Transverse colon (tissue), 4 donors: ENCODE data around the gene GAS2L1. TPM values are rescaled to one million over a fixed set of nuclear protein-coding genes. Genes with fewer than 3 reads are reported as not detected.
"Not testable (repeated sequence)": the region's sequence is repeated elsewhere in the genome, so short reads cannot be mapped to it uniquely, and the experiment has no call there.

ENCODE experiments used
- DNase-seq: peaks from one replicate; pipeline ENCODE4 v3.0.0-alpha.2; 2019
- H3K27ac ChIP-seq, 4 donors: fragments of 200-600 bp; sonication (generic); 2 replicates each; pipeline ENCODE4 v1.5.1; 2016 to 2018; ENCODE audit warnings: inconsistent platforms in 4 of 4
- H3K27me3 ChIP-seq: fragments of 200-600 bp; sonication (generic); 2 replicates; pipeline ENCODE4 v1.5.1; 2017; ENCODE audit warnings: inconsistent platforms
- H3K36me3 ChIP-seq, 4 donors: fragments of 200-600 bp; sonication (generic); 2 replicates each; pipeline ENCODE4 v1.5.1; 2017 to 2019; ENCODE audit warnings: inconsistent platforms in 4 of 4
- H3K4me1 ChIP-seq, 4 donors: fragments of 200-600 bp; sonication (generic); 2 replicates each; pipeline ENCODE4 v1.5.1; 2017 to 2020; ENCODE audit warnings: inconsistent platforms in 4 of 4
- H3K4me3 ChIP-seq, 4 donors: fragments of 200-600 bp; sonication (generic); 1 replicate in 1 of 4; 2 replicates in 3 of 4; pipeline versions ENCODE4 v1.5.1 to v1.6.1; 2017 to 2019; ENCODE audit warnings: inconsistent platforms in 4 of 4
- H3K9me3 ChIP-seq, 2 donors: fragments of 200-600 bp; sonication (generic); 2 replicates each; pipeline ENCODE4 v1.5.1; 2017 to 2019; ENCODE audit warnings: inconsistent platforms in 2 of 2
- CTCF ChIP-seq, 5 experiments: fragments of 200-600 bp in 3 of 5; fragments of 450-650 bp in 2 of 5; sonication (generic) in 3 of 5; IDR thresholded peaks; 1 replicate in 2 of 5; 2 replicates in 3 of 5; pipeline ENCODE4 v1.5.1; 2016 to 2017; ENCODE audit warnings: antibody characterized with exemption in 5 of 5, inconsistent platforms in 3 of 5, mild to moderate bottlenecking in 2 of 5, moderate library complexity in 1 of 5
- EP300 ChIP-seq: sonication (generic); formaldehyde crosslinking; IDR thresholded peaks from one replicate; pipeline ENCODE4 v1.6.1; 2017; ENCODE audit warnings: antibody characterized with exemption, low read depth
- POLR2A ChIP-seq: fragments of 450-650 bp; IDR thresholded peaks from one replicate; pipeline ENCODE4 v1.6.1; 2016; ENCODE audit warnings: antibody characterized with exemption, mild to moderate bottlenecking, moderate library complexity
- POLR2AphosphoS5 ChIP-seq, 3 donors: sonication (generic); formaldehyde crosslinking; IDR thresholded peaks; one replicate each; pipeline ENCODE4 v1.6.1; 2016; ENCODE audit warnings: antibody characterized with exemption in 3 of 3
- WGBS, 2 donors: methylation state at CpG; one replicate each; pipeline ENCODE4 v1.1.5; 2018; ENCODE audit warnings: low coverage in 1 of 2; 5-methylcytosine and 5-hydroxymethylcytosine counted together
- in situ Hi-C, 4 donors: fragments of 200-750 bp; cut with MboI; loops; one replicate each; pipeline versions ENCODE4 v1.15.0 to v1.15.1; 2017; ENCODE audit warnings: low sequenced_read_pairs in 3 of 4, low pct_ligation_motif_present in 1 of 4, low pct_unique_long_range_greater_than_20kb in 1 of 4
- intact Hi-C: fragments of 100-400 bp; cut with DNase I; formaldehyde crosslinking; loops from one replicate; pipeline ENCODE4 v1.15.1; 2023; ENCODE audit warnings: low total_unique reads
- total RNA-seq, 4 donors: library from RNA; depleted of rRNA; stranded (reverse); fragments of >200 nt; gene quantifications; one replicate each; pipeline ENCODE4 v1.1.0, GENCODE V29; 2016

GAS2L1 gene
- total RNA-seq, 4 donors from 2014 or later: 21.1 to 81.0 (median 43.6) TPM

DNA sequence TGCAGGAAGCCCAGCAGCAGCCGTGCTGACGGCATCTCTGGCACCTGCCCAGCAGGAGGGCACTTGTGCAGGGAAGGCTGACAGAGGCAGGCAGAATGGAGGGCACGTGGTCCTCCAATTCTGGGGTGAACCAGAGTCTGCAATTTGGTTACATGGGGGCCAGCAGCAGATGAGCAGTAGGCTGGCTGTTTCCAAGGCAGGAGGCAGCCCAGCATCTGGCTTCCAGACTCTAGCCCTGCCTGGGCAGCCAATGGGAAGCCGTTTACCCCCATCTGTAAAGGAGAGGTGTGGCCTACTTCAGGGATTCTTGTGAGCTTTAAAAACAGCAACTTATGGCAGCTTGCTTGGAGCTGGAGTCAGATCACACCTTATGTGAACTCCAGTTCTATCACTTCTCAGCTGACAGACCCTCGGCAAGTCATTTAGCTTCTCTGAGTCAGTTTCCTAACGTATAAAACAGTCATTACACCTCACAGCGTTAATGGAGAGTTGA lies 36.9 kb downstream of the GAS2L1 start:
- peak overlapping the region; percentile 3 to 69 (median 30) for H3K27ac ChIP-seq
- WGBS, 2 donors: 65% methylated on average over 7 of the region's 7 CpGs; no CpG with 5 or more reads in 1 of the 2 donors
- no peaks in the 10 kb centered on the region for H3K27me3 ChIP-seq
- in situ Hi-C loops: no loop called here
- DNase-seq: no peak
- no peaks in the 10 kb centered on the region for H3K9me3 ChIP-seq
- no peak for TF ChIP-seq CTCF (IDR thresholded peaks at IDR 0.05)
- no peak for TF ChIP-seq POLR2AphosphoS5 (IDR thresholded peaks at IDR 0.05)
- no peak for TF ChIP-seq POLR2A
- no peak for TF ChIP-seq EP300
- peaks cover 0 to 7% (median 4%) of the 10 kb centered on the region in 4 donors for H3K4me1 ChIP-seq
- H3K4me3 ChIP-seq: no peak overlapping the region
- peaks cover 0 to 48% (median 14%) of the 10 kb centered on the region in 4 donors for H3K36me3 ChIP-seq
- intact Hi-C loops: no loop called here

DNA sequence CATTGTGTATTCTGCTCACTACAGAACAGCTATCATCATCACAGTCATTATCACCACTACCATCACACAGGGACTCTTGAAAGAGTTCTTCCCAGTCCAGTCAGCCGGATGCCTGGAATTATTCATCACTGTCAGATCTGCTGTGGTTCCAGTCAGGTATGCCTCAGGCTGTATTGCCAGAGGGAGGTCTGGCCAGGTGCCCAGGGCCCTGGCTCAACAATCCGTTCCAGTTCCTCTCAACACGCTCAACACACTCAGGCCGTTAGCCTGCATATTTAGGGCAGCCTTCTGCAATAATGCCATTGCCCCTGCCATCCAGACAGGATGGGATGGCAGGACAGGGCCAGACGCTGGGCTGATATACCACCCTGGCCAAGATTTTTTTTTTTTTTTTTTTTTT lies 37.7 kb downstream of the GAS2L1 start:
- in situ Hi-C loops: no loop called here
- Histone ChIP-seq H3K9me3 (no peaks in the 10 kb centered on the region), H3K4me3 (no peak overlapping the region), H3K27me3 (no peaks in the 10 kb centered on the region), H3K36me3 (peaks cover 0 to 48% (median 16%) of the 10 kb centered on the region in 4 donors), H3K4me1 (peaks cover 0 to 7% (median 4%) of the 10 kb centered on the region in 4 donors), H3K27ac (peak overlapping the region in 2 of 4 donors; percentile 51 to 69)
- TF ChIP-seq EP300 (no peak), POLR2AphosphoS5 (IDR thresholded peaks at IDR 0.05) (peak in 2 of 3 donors; percentile 58 to 60)
- WGBS, 2 donors: 63 to 65% methylated on average over 3 to 5 of the region's 5 CpGs
- DNase-seq: peak; percentile 45
- intact Hi-C loops: no loop called here

DNA sequence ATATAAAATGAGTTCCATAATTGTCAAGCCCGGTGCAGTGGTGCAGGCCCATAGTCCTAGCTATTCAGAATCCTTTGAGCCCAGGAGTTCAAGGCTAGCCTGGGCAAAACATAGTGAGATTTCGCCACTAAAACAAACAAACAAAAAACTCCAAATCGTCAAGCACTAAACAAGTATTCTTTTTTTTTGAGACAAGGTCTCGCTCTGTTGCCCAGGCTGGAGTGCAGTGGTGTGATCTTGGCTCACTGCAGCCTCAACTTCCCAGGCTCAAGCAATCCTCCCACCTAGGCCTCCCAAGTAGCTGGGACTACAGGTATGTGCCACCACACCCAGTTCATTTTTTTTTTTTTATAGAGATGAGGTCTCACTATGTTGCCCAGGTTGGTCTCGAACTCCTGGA lies 38.4 kb downstream of the GAS2L1 start:
- H3K27ac ChIP-seq: peak overlapping the region in 3 of 4 donors; percentile 44 to 69 (median 51)
- intact Hi-C loops, H3K27me3 ChIP-seq, H3K4me3 ChIP-seq, in situ Hi-C loops, H3K4me1 ChIP-seq, DNase-seq, H3K9me3 ChIP-seq: not testable (repeated sequence)
- H3K36me3 ChIP-seq: peaks cover 0 to 45% (median 18%) of the 10 kb centered on the region in 4 donors
- 92 to 94% methylated on average over 5 of the region's 5 CpGs for WGBS, 2 donors

GRCh38 chr22:29345932-29346331 lies 39.5 kb downstream of the GAS2L1 start:
- no peak for DNase-seq
- peaks cover 0 to 7% (median 4%) of the 10 kb centered on the region in 4 donors for H3K4me1 ChIP-seq
- no peak overlapping the region for H3K4me3 ChIP-seq
- intact Hi-C loops (no loop called here), in situ Hi-C loops (no loop called here)
- no peak for TF ChIP-seq POLR2A
- no peak for TF ChIP-seq EP300
- no peak for TF ChIP-seq POLR2AphosphoS5 (IDR thresholded peaks at IDR 0.05)
- no peak for TF ChIP-seq CTCF (IDR thresholded peaks at IDR 0.05)
- no peaks in the 10 kb centered on the region for H3K27me3 ChIP-seq
- H3K27ac ChIP-seq: peak overlapping the region in 1 of 4 donors; percentile 33
- peaks cover 0 to 44% (median 17%) of the 10 kb centered on the region in 4 donors for H3K36me3 ChIP-seq
- H3K9me3 ChIP-seq: no peaks in the 10 kb centered on the region

GRCh38 chr22:29346659-29347058 lies 40.2 kb downstream of the GAS2L1 start:
- 75 to 84% methylated on average over 2 to 4 of the region's 4 CpGs for WGBS, 2 donors
- no peak for TF ChIP-seq POLR2AphosphoS5 (IDR thresholded peaks at IDR 0.05)
- TF ChIP-seq EP300: no peak
- no peak for TF ChIP-seq POLR2A
- no peak for TF ChIP-seq CTCF (IDR thresholded peaks at IDR 0.05)
- no peak for DNase-seq
- no peak overlapping the region for H3K4me3 ChIP-seq
- intact Hi-C loops: no loop called here
- peaks cover 0 to 41% (median 18%) of the 10 kb centered on the region in 4 donors for H3K36me3 ChIP-seq
- no peaks in the 10 kb centered on the region for H3K9me3 ChIP-seq
- no peaks in the 10 kb centered on the region for H3K27me3 ChIP-seq
- H3K4me1 ChIP-seq: peaks cover 0 to 7% (median 4%) of the 10 kb centered on the region in 4 donors
- no peak overlapping the region for H3K27ac ChIP-seq
- in situ Hi-C loops: no loop called here
